Omental fat pad (tissue), 4 donors: Measurements from ENCODE around the gene POT1. TPM values are rescaled to one million over a fixed set of nuclear protein-coding genes. Genes with fewer than 3 reads are reported as not detected.

Experiments
- ATAC-seq: fragments of 150-250 bp; one replicate; pipeline ENCODE4 v1.9.1; 2016; ENCODE audit warnings: mild to moderate bottlenecking, moderate library complexity; ENCODE audit not compliant: low FRiP score
- DNase-seq: peaks from one replicate; pipeline ENCODE4 v3.0.0-alpha.2; 2019; ENCODE audit warnings: low spot score
- total RNA-seq, 4 donors: library from RNA; depleted of rRNA; stranded (reverse); fragments of >200 nt; gene quantifications; one replicate each; pipeline ENCODE4 v1.1.0, GENCODE V29; 2016
- TF ChIP-seq, protein P1 (sequence below), 3 donors: fragments of 450-650 bp; IDR thresholded peaks; one replicate each; pipeline ENCODE4 v1.5.1; 2016 to 2017; ENCODE audit warnings: antibody characterized with exemption in 3 of 3, mild to moderate bottlenecking in 3 of 3, moderate library complexity in 2 of 3

The POT1 gene
- total RNA-seq, 4 donors from 2014 or later, result 9.4 to 30.9 (median 16.5) TPM

DNA sequence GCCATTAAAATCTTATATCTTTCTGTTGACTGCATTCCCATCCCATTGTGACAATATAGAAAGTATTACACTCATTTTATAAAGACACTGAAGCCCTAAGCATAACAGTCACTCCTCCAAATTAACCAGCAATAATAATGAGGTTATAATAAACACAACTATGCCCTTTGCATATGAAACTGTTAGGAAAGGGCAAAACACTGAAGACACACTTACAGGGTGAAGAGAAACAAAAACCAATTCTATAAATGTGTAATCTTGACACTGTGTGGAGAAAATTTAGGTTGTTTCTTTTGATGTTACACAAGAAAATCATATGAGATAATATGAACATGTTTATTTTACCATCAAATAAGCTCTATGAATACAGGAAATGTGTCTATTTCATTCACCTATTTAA lies 150.0 kb downstream of the POT1 start:
- TF ChIP-seq, protein P1, sequence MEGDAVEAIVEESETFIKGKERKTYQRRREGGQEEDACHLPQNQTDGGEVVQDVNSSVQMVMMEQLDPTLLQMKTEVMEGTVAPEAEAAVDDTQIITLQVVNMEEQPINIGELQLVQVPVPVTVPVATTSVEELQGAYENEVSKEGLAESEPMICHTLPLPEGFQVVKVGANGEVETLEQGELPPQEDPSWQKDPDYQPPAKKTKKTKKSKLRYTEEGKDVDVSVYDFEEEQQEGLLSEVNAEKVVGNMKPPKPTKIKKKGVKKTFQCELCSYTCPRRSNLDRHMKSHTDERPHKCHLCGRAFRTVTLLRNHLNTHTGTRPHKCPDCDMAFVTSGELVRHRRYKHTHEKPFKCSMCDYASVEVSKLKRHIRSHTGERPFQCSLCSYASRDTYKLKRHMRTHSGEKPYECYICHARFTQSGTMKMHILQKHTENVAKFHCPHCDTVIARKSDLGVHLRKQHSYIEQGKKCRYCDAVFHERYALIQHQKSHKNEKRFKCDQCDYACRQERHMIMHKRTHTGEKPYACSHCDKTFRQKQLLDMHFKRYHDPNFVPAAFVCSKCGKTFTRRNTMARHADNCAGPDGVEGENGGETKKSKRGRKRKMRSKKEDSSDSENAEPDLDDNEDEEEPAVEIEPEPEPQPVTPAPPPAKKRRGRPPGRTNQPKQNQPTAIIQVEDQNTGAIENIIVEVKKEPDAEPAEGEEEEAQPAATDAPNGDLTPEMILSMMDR (IDR thresholded peaks at IDR 0.05), result no peak
- DNase-seq (no peak), ATAC-seq (no peak)

DNA sequence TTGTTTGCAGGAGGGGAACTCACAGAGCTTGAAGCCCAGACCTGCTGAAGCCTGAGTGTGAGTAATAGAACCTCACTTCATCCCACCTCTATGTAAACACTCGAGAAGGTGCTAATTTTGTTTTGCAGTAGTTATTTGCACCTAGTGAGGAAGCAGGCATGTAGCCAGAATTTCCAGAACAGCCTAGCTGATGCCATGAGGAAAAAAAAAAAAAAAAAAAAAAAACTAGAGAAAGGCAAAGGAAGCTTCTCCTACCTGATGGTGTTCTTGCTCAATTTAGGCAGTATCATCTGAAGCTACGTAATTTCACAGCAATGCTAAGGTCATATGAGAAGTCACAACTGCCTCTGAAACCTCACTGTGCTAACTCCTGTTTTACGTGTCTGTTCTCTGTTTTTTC lies 150.4 kb downstream of the POT1 start:
- DNase-seq (no peak), ATAC-seq (no peak)
- TF ChIP-seq, protein P1 (IDR thresholded peaks at IDR 0.05), result no peak

DNA sequence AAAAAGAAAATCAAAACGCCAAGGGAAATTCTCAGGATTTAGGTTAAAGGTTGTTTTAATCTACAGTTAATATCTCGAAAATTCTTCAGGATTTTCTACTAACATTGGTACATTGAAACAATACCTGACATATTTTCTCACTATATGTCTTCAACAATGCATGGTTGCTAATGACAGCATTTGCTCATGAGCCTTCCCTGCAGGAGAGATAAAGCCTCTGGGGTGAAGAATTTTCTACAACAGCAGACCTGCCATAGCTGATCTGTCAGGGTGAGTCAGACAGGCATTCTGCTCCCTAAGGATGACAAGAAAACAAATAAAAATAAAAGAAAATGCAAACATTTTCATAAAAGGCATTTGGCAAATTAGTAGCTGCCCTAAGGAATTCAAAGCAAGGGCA lies 152.4 kb downstream of the POT1 start:
- ATAC-seq, result no peak
- TF ChIP-seq, protein P1 (IDR thresholded peaks at IDR 0.05), result no peak
- DNase-seq, result no peak

DNA sequence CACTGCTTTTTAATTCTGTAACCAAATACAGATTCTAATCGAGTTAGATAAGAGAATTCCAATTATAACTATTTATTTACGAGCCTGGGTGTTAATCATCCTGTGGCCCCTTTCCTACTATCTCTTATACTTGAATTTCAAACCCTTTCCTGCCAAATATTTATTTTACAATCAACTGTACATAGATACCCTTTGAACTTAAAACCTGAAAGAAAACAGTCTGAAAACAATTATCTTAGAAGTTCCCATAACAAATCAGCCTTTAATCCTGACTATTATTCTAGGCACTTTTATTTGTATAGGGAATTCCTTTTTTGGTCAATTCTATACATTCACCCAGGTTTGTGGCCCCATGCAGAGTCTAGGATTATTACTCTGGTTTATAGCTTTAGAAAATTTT lies 153.5 kb downstream of the POT1 start:
- ATAC-seq (no peak), DNase-seq (no peak)
- TF ChIP-seq, protein P1 (IDR thresholded peaks at IDR 0.05), result no peak

DNA sequence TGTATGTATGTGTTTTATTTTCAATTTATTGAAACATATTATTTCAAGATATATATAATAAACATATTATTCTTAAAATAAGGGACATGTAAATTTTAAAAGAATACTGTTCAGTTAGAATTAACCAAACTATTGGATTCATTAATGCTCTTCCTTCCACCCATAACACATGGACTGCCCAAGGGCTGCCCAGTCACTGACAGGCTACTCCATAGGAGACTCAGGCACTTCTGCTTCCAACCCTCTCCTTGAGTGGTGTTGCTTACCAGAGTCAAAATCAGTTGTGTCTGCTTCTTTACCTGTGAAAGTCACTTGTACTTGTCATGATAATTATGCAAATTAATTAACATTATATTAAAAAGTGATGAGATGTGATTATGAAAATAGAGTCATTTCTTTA lies 154.2 kb downstream of the POT1 start:
- ATAC-seq (no peak), DNase-seq (no peak)
- TF ChIP-seq, protein P1 (IDR thresholded peaks at IDR 0.05), result no peak

DNA sequence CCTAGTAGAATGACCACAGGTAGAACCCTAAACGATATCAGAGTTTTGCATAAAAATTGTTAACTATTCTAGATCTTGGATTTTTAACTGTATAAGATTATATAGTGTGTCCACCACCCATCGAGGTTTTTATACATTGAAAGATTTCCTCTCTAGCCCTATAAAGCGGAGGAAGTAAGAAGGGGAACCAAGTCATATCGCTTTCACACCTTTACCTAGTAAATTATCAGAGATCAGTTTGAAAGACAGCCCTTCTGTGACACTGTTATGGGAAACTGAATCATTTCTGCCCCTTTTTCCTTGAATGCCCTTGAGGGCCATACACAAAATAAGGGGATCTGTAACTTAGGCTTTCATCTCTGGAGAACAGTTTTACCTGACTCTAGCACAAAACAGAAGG lies 155.7 kb downstream of the POT1 start:
- DNase-seq (no peak), ATAC-seq (no peak)
- TF ChIP-seq, protein P1 (IDR thresholded peaks at IDR 0.05), result no peak

DNA sequence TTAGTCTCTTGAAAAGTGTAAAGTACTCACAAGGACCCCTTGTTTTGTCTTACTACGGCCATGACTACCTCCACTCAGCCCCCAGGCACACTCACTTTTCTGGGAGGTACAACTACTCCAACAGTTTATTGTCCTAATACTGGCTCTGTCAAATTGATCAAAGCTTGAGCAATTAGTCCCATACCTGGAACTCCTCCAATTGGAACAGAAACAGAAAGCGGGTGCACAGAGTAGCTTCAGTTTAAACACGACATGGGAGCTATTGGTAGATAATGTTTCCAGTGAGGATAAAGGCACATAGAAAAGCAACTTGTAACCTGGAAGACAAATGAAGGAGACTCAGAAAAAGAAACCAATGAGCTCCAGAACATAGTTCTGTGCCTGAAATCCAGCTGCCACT lies 156.3 kb downstream of the POT1 start:
- TF ChIP-seq, protein P1 (IDR thresholded peaks at IDR 0.05), result no peak
- ATAC-seq (no peak), DNase-seq (no peak)

Other genes starting within 250 kb of the POT1 start
- gene GPR37, start 164.0 kb downstream of the POT1 start, total RNA-seq, result 1 to 10 TPM in 1 of 4 donors, under 1 TPM in 3; 0.31 to 3.2 (median 0.81) TPM